GM12891 (cell line): Measurements from ENCODE around the gene DNM3.

ENCODE experiments used
- POLR2A ChIP-seq: IDR thresholded peaks from 2 replicates; pipeline ENCODE4 v1.6.1; 2011; ENCODE audit warnings: low read depth, low read length, control low read depth
- POLR2AphosphoS5 ChIP-seq: IDR thresholded peaks from 2 replicates; pipeline ENCODE4 v1.6.1; 2011; ENCODE audit warnings: low read depth, low read length, control low read depth
- POU2F2 ChIP-seq: IDR thresholded peaks from 2 replicates; pipeline ENCODE4 v1.6.1; 2011; ENCODE audit warnings: low read depth, mild to moderate bottlenecking, control low read depth, low read length, moderate library complexity
- SPI1 ChIP-seq: IDR thresholded peaks from 2 replicates; pipeline ENCODE4 v1.6.1; 2011; ENCODE audit warnings: low read depth, low read length, control low read depth
- TAF1 ChIP-seq: IDR thresholded peaks from 2 replicates; pipeline ENCODE4 v1.6.1; 2011; ENCODE audit warnings: low read depth, low read length, control low read depth

- TF ChIP-seq POLR2A: no peak
- no peak for TF ChIP-seq TAF1
- TF ChIP-seq POLR2AphosphoS5: no peak
- TF ChIP-seq SPI1: no peak
- no peak for TF ChIP-seq POU2F2
Observed at GRCh38 chr1:171805395-171806115, 35.7 kb upstream of the DNM3 start.
